ENCODE results near the gene MICALL1.

MICALL1 gene

GRCh38 chr22:37986371-37986770 is 80.3 kb downstream of the MICALL1 start:
- Histone ChIP-seq H3K4me2 (ENCODE audit: insufficient read depth, low read length) (no peak overlapping the region), H3K9ac (ENCODE audit: low read depth, low read length) (no peak overlapping the region), H3K27me3 (ENCODE audit: insufficient read depth, low read length, poor library complexity) (no peaks in the 10 kb centered on the region), H3K9me3 (ENCODE audit: insufficient read depth, low read length, severe bottlenecking) (no peaks in the 10 kb centered on the region), H2AFZ (ENCODE audit: low read depth, low read length) (no peak overlapping the region), H3K36me3 (ENCODE audit: insufficient read depth, low read length) (no peaks in the 10 kb centered on the region), H3K27ac (ENCODE audit: low read length) (no peak overlapping the region), H3K79me2 (ENCODE audit: insufficient read depth, low read length) (no peaks in the 10 kb centered on the region), H4K20me1 (ENCODE audit: insufficient read depth, low read length) (peaks cover 6% of the 10 kb centered on the region), H3K4me3 (ENCODE audit: low read depth in 1 of 2, low read length in 2 of 2) (no peak overlapping the region), H3K4me1 (ENCODE audit: insufficient read depth, low read length) (no peaks in the 10 kb centered on the region)
- TF ChIP-seq, protein P1, sequence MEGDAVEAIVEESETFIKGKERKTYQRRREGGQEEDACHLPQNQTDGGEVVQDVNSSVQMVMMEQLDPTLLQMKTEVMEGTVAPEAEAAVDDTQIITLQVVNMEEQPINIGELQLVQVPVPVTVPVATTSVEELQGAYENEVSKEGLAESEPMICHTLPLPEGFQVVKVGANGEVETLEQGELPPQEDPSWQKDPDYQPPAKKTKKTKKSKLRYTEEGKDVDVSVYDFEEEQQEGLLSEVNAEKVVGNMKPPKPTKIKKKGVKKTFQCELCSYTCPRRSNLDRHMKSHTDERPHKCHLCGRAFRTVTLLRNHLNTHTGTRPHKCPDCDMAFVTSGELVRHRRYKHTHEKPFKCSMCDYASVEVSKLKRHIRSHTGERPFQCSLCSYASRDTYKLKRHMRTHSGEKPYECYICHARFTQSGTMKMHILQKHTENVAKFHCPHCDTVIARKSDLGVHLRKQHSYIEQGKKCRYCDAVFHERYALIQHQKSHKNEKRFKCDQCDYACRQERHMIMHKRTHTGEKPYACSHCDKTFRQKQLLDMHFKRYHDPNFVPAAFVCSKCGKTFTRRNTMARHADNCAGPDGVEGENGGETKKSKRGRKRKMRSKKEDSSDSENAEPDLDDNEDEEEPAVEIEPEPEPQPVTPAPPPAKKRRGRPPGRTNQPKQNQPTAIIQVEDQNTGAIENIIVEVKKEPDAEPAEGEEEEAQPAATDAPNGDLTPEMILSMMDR (IDR thresholded peaks at IDR 0.05; ENCODE audit: borderline replicate concordance, extremely low read depth, low read length, poor library complexity, severe bottlenecking), result no peak
- TF ChIP-seq EZH2 (IDR thresholded peaks at IDR 0.05; ENCODE audit: borderline replicate concordance, low read depth, low read length, severe bottlenecking), result no peak
- no peak; the same call in 2 of the 3 replicates for ATAC-seq (ENCODE audit: insufficient read depth, low read depth)
- no peak for DNase-seq

DNA sequence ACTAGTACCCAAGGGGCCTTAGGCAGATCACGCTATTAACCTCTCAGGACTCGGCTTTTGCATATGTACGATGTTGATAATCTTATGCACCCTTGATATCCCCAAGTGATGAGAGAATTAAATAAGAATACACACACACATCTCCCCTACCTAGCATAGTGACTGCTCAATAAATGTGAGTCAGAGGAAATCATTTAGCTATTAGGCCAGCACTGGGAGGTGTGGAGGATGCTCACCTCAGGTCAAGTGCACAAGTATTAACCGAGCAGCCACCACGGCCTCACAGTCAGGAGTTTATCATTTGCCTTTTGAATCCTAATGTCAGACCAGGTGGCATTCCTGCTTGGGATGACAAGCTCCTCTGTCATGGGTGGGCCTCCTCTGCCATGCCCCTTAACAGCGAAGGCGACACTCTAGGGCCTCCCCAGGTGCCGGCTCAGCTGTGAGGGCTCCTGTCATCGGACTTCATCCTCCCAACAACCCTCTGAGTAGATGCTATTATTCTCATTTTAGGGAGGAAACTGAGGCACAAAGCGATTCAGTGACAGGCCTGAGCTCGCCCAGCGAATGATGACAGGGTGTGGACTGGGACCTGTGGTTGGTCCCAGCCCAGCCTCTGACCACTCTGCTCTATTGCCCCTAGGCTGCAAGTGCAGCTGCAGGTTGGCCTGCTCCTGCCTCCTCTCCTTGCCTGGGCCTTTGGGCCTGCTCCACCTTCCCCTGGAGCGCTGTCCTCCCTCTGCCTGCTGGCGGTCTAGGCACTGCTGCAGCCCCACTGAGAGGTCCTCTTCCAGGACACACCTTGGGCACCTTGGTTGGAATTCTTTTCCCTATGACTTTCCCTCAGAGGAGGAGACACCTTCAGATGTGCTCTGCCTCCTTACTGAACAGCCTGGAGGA is 83.3 kb downstream of the MICALL1 start:
- Histone ChIP-seq H3K79me2 (ENCODE audit: insufficient read depth, low read length) (no peaks in the 10 kb centered on the region), H3K27ac (ENCODE audit: low read length) (no peak overlapping the region), H2AFZ (ENCODE audit: low read depth, low read length) (no peak overlapping the region), H3K9ac (ENCODE audit: low read depth, low read length) (no peak overlapping the region), H3K4me2 (ENCODE audit: insufficient read depth, low read length) (no peak overlapping the region), H3K9me3 (ENCODE audit: insufficient read depth, low read length, severe bottlenecking) (no peaks in the 10 kb centered on the region), H3K36me3 (ENCODE audit: insufficient read depth, low read length) (no peaks in the 10 kb centered on the region), H3K4me1 (ENCODE audit: insufficient read depth, low read length) (no peaks in the 10 kb centered on the region), H3K4me3 (ENCODE audit: low read depth in 1 of 2, low read length in 2 of 2) (no peak overlapping the region), H3K27me3 (ENCODE audit: insufficient read depth, low read length, poor library complexity) (no peaks in the 10 kb centered on the region), H4K20me1 (ENCODE audit: insufficient read depth, low read length) (peaks cover 6% of the 10 kb centered on the region)
- DNase-seq, result no peak
- TF ChIP-seq, protein P1 (IDR thresholded peaks at IDR 0.05; ENCODE audit: borderline replicate concordance, extremely low read depth, low read length, poor library complexity, severe bottlenecking), result no peak
- TF ChIP-seq EZH2 (IDR thresholded peaks at IDR 0.05; ENCODE audit: borderline replicate concordance, low read depth, low read length, severe bottlenecking), result no peak
- no peak for ATAC-seq (ENCODE audit: insufficient read depth, low read depth)

- TF ChIP-seq, protein P1 (IDR thresholded peaks at IDR 0.05; ENCODE audit: borderline replicate concordance, extremely low read depth, low read length, poor library complexity, severe bottlenecking), result no peak
- TF ChIP-seq EZH2 (IDR thresholded peaks at IDR 0.05; ENCODE audit: borderline replicate concordance, low read depth, low read length, severe bottlenecking), result no peak
- H3K9ac ChIP-seq (ENCODE audit: low read depth, low read length), result no peak overlapping the region
- no peaks in the 10 kb centered on the region for H3K36me3 ChIP-seq (ENCODE audit: insufficient read depth, low read length)
- H3K4me1 ChIP-seq (ENCODE audit: insufficient read depth, low read length), result no peaks in the 10 kb centered on the region
- no peaks in the 10 kb centered on the region for H3K27me3 ChIP-seq (ENCODE audit: insufficient read depth, low read length, poor library complexity)
- H4K20me1 ChIP-seq (ENCODE audit: insufficient read depth, low read length), result peaks cover 3% of the 10 kb centered on the region
- H3K79me2 ChIP-seq (ENCODE audit: insufficient read depth, low read length), result no peaks in the 10 kb centered on the region
- H2AFZ ChIP-seq (ENCODE audit: low read depth, low read length), result no peak overlapping the region
- no peak for DNase-seq
- no peak for ATAC-seq (ENCODE audit: insufficient read depth, low read depth)
- H3K27ac ChIP-seq (ENCODE audit: low read length), result no peak overlapping the region
- H3K4me3 ChIP-seq (ENCODE audit: low read depth in 1 of 2, low read length in 2 of 2), result no peak overlapping the region
- H3K9me3 ChIP-seq (ENCODE audit: insufficient read depth, low read length, severe bottlenecking), result no peaks in the 10 kb centered on the region
- H3K4me2 ChIP-seq (ENCODE audit: insufficient read depth, low read length), result no peak overlapping the region
Measured at GRCh38 chr22:37990301-37990700, 84.2 kb downstream of the MICALL1 start.
